Hepatocyte (in vitro differentiated cells): ENCODE measurements around the gene ACAN.

Experiments
- CTCF ChIP-seq: fragments of 200-600 bp; sonication (generic); IDR thresholded peaks from 2 replicates; pipeline ENCODE4 v1.5.1; 2016; ENCODE audit warnings: antibody characterized with exemption, mild to moderate bottlenecking; ENCODE audit not compliant: poor library complexity
- EZH2 ChIP-seq: fragments of 200-600 bp; sonication (generic); IDR thresholded peaks from 2 replicates; pipeline ENCODE4 v1.6.1; 2016; ENCODE audit warnings: antibody characterized with exemption, mild to moderate bottlenecking, borderline replicate concordance
- EZH2phosphoT487 ChIP-seq: fragments of 200-600 bp; sonication (generic); IDR thresholded peaks from one replicate; pipeline ENCODE4 v1.6.1; 2018; ENCODE audit warnings: antibody characterized with exemption, mild to moderate bottlenecking, low read depth, moderate library complexity; ENCODE audit not compliant: unreplicated experiment, severe bottlenecking

- TF ChIP-seq CTCF (no peak), EZH2phosphoT487 (no peak), EZH2 (no peak)
Measured at GRCh38 chr15:88901508-88902220, 98.4 kb downstream of the ACAN start.
